Measurements from ENCODE around the gene LCE2C.

- no peak for TF ChIP-seq CTCF (IDR thresholded peaks at IDR 0.05)
- no peak for TF ChIP-seq PBX3 (IDR thresholded peaks at IDR 0.05)
- TF ChIP-seq POLR2AphosphoS5 (IDR thresholded peaks at IDR 0.05; ENCODE audit: low read depth, low read length), result no peak
- no peak for TF ChIP-seq SMC3 (IDR thresholded peaks at IDR 0.05; ENCODE audit: low read depth, low read length)
- no peak for TF ChIP-seq ZBTB33 (IDR thresholded peaks at IDR 0.05; ENCODE audit: borderline replicate concordance, low read depth)
- no peak for TF ChIP-seq MAX (IDR thresholded peaks at IDR 0.05; ENCODE audit: low read depth)
- no peak for TF ChIP-seq EP300 (IDR thresholded peaks at IDR 0.05; ENCODE audit: borderline replicate concordance in 1 of 2, low read depth in 1 of 2, low read length in 1 of 2)
- no peak for TF ChIP-seq SIN3A (IDR thresholded peaks at IDR 0.05; ENCODE audit: borderline replicate concordance, low read depth, low read length)
- TF ChIP-seq REST (IDR thresholded peaks at IDR 0.05; ENCODE audit: low read depth, low read length), result no peak
- no peak for TF ChIP-seq GABPA (IDR thresholded peaks at IDR 0.05; ENCODE audit: low read depth)
- no peak for TF ChIP-seq USF2 (IDR thresholded peaks at IDR 0.05; ENCODE audit: borderline replicate concordance, low read depth, low read length)
Measured at GRCh38 chr1:152683846-152684245, 8.8 kb downstream of the LCE2C start.

Measured in SK-N-SH (cell line).